Measurements from ENCODE around the gene TAGLN2. TPM values are rescaled to one million over a fixed set of nuclear protein-coding genes. Genes with fewer than 3 reads are reported as not detected.

Gene TAGLN2
- total RNA-seq: 558 and 578 TPM in 2 replicates

GRCh38 chr1:159924791-159925718 lies at the start of gene TAGLN2:
TSS of gene TAGLN2 (minus strand) at chr1:159925507. CDS start at chr1:159920509, 4,998 bp downstream.
- peak within 1 kb of the TSS; percentile 95 for H3K4me3 Mint-ChIP-seq (ENCODE audit: low read depth)
- peak within 1 kb of the TSS; percentile 98 for H3K27ac Mint-ChIP-seq
- peaks cover 36% of the 10 kb centered on the region for H3K4me1 Mint-ChIP-seq (ENCODE audit: low read depth)
- no peaks in the 10 kb centered on the region for H3K9me3 Mint-ChIP-seq
- peak; percentile 86 for DNase-seq (ENCODE audit: low spot score)
- H3K36me3 Mint-ChIP-seq (ENCODE audit: low read depth): peaks cover 44% of the 10 kb centered on the region
- intact Hi-C loops (cut with micrococcal nuclease): loop anchor here (1.0 to 10.0 kb wide), 7 partner anchors 71 to 1108 kb away; partner anchors contain the start of genes AIM2, DCAF8 and IGSF8
- H3K27me3 Mint-ChIP-seq (ENCODE audit: low read depth): no peaks in the 10 kb centered on the region

GRCh38 chr1:159974350-159974965 lies 49.2 kb upstream of the TAGLN2 start:
- DNase-seq (ENCODE audit: low spot score): no peak
- no peak overlapping the region for H3K4me3 Mint-ChIP-seq (ENCODE audit: low read depth)
- H3K27me3 Mint-ChIP-seq (ENCODE audit: low read depth): peaks cover 21% of the 10 kb centered on the region
- H3K4me1 Mint-ChIP-seq (ENCODE audit: low read depth): no peaks in the 10 kb centered on the region
- no peaks in the 10 kb centered on the region for H3K9me3 Mint-ChIP-seq
- no peaks in the 10 kb centered on the region for H3K36me3 Mint-ChIP-seq (ENCODE audit: low read depth)
- intact Hi-C loops (cut with micrococcal nuclease): no loop called here
- no peak overlapping the region for H3K27ac Mint-ChIP-seq

DNA sequence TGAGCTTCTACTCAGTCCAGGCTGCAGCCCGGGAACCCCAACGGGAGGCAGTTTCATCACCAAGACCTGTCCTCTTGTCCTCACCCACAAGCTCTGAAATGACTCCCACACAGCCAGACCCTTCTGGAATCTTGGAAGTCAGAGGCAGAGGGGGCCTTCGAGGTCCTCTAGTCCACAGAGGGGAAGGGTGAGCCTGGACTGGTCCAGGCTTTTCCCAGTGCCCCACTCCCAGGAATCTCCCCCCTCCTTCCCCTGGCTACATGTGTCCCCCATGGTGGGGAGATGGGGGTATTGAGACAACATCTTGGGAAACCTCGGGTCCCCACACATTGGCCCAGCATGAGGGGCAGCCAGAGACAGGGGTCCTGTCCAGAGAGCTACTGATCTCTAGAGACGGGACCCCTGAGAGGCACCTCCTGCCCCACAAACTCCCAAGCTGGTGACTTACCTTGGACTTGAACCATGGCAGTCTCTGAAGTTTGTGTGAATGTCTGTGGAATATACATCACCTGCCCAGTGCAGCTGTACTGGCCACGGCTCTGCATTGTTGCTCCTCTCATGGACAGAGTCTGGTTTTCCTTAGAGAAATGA lies 48.1 kb upstream of the TAGLN2 start:
- no peak for DNase-seq (ENCODE audit: low spot score)
- intact Hi-C loops (cut with micrococcal nuclease): no loop called here
- Mint-ChIP-seq H3K27ac (no peak overlapping the region), H3K36me3 (ENCODE audit: low read depth) (no peaks in the 10 kb centered on the region), H3K27me3 (ENCODE audit: low read depth) (peaks cover 19% of the 10 kb centered on the region), H3K4me3 (ENCODE audit: low read depth) (no peak overlapping the region), H3K9me3 (no peaks in the 10 kb centered on the region), H3K4me1 (ENCODE audit: low read depth) (no peaks in the 10 kb centered on the region)

DNA sequence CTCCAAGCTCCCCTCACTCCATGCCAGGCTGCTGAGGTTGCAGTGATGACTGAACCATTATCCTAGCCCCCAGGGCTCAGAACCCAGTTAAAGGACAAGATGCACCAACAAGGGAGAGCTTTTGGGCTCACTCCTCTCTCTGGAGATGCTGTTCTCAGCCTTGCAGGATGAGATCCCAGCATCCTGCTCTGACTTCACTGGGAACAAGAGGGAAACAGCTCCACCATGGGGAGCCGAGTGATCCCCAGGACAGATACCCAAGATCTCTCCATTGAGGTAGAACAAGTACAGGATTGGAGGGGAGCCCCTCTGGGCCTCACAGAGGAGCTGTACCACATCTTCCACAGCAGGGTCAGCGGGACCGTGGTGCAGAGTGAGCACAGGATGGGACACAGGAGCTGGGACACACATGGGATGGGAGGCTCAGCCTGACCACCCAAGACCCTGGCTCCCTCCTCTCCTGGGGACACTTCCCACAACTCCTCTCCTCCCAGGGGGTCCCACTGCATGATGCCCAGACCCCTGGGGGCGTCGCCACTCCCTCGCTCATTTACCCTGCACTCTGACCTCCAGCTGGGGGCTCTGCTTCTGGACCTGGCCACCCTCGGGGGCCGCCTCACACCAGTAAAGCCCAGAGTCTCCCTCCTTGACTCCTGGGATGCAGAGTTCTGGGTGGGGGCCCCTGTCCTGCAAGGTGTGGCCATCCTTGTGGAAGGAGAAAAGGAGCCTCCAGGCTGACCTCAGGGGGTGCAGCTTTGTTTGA lies 47.3 kb upstream of the TAGLN2 start:
- Mint-ChIP-seq H3K4me3 (ENCODE audit: low read depth) (no peak overlapping the region), H3K27me3 (ENCODE audit: low read depth) (peaks cover 22% of the 10 kb centered on the region), H3K4me1 (ENCODE audit: low read depth) (no peaks in the 10 kb centered on the region), H3K36me3 (ENCODE audit: low read depth) (no peaks in the 10 kb centered on the region), H3K27ac (no peak overlapping the region), H3K9me3 (no peaks in the 10 kb centered on the region)
- intact Hi-C loops (cut with micrococcal nuclease): no loop called here
- no peak for DNase-seq (ENCODE audit: low spot score)

DNA sequence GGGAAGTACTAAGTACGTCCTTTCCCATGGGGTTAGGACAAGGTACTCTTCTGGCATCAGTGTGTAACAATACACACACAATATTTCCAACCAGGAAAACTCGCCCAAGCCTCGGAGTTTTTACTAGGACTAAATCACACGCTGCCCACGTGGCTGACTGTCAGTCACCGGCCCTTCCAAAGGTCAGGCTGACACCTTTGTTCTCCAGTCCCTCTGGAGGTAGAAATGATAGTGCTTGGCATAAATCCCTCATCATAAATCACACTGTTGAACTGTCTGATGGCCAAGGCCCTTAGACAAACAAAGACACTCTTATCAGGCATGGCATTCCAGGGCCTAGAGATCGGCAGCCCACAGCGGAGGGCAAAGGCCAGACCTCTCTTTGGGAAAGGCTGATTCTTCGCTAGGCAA lies 45.6 kb upstream of the TAGLN2 start:
- no peaks in the 10 kb centered on the region for H3K9me3 Mint-ChIP-seq
- H3K4me1 Mint-ChIP-seq (ENCODE audit: low read depth): no peaks in the 10 kb centered on the region
- no peaks in the 10 kb centered on the region for H3K36me3 Mint-ChIP-seq (ENCODE audit: low read depth)
- no peak for DNase-seq (ENCODE audit: low spot score)
- H3K27me3 Mint-ChIP-seq (ENCODE audit: low read depth): peaks cover 24% of the 10 kb centered on the region
- intact Hi-C loops (cut with micrococcal nuclease): no loop called here
- H3K4me3 Mint-ChIP-seq (ENCODE audit: low read depth): no peak overlapping the region
- H3K27ac Mint-ChIP-seq: no peak overlapping the region

GRCh38 chr1:159968901-159969300 lies 43.6 kb upstream of the TAGLN2 start:
- DNase-seq (ENCODE audit: low spot score): no peak
- Mint-ChIP-seq H3K27ac (no peak overlapping the region), H3K4me1 (ENCODE audit: low read depth) (no peaks in the 10 kb centered on the region), H3K27me3 (ENCODE audit: low read depth) (peaks cover 38% of the 10 kb centered on the region), H3K9me3 (no peaks in the 10 kb centered on the region), H3K36me3 (ENCODE audit: low read depth) (no peaks in the 10 kb centered on the region), H3K4me3 (ENCODE audit: low read depth) (no peak overlapping the region)
- intact Hi-C loops (cut with micrococcal nuclease): no loop called here

GRCh38 chr1:159965263-159965662 lies 40.0 kb upstream of the TAGLN2 start:
- DNase-seq (ENCODE audit: low spot score): no peak
- Mint-ChIP-seq H3K27me3 (ENCODE audit: low read depth) (peaks cover 38% of the 10 kb centered on the region), H3K27ac (no peak overlapping the region), H3K4me3 (ENCODE audit: low read depth) (no peak overlapping the region), H3K9me3 (no peaks in the 10 kb centered on the region), H3K36me3 (ENCODE audit: low read depth) (no peaks in the 10 kb centered on the region), H3K4me1 (ENCODE audit: low read depth) (no peaks in the 10 kb centered on the region)
- intact Hi-C loops (cut with micrococcal nuclease): no loop called here

- no peaks in the 10 kb centered on the region for H3K9me3 Mint-ChIP-seq
- H3K4me1 Mint-ChIP-seq (ENCODE audit: low read depth): peaks cover 5% of the 10 kb centered on the region
- DNase-seq (ENCODE audit: low spot score): no peak
- H3K27ac Mint-ChIP-seq: no peak overlapping the region
- intact Hi-C loops (cut with micrococcal nuclease): no loop called here
- H3K36me3 Mint-ChIP-seq (ENCODE audit: low read depth): no peaks in the 10 kb centered on the region
- no peak overlapping the region for H3K4me3 Mint-ChIP-seq (ENCODE audit: low read depth)
- H3K27me3 Mint-ChIP-seq (ENCODE audit: low read depth): peaks cover 38% of the 10 kb centered on the region
Observed at GRCh38 chr1:159964144-159964543, 38.8 kb upstream of the TAGLN2 start.

DNA sequence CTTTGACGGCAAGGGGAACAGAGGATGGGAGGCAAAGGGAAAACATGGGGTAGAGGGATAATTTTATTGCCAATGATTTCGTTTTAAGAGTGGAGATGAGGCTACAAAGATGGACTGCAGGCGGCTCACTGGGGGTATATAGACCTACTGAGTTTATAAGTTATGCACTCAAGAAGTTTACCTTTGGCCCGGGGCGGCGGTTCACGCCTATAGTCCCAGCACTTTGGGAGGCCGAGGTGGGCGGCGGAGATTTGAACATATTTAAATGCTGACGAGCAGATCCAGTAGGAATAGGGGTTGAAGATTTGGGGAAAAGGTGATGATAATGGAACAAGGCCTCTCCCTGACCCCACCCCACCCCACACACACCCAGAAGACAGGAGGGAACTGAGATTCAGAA lies 36.9 kb upstream of the TAGLN2 start:
- no peak overlapping the region for H3K27ac Mint-ChIP-seq
- no peak for DNase-seq (ENCODE audit: low spot score)
- H3K4me1 Mint-ChIP-seq (ENCODE audit: low read depth): peaks cover 10% of the 10 kb centered on the region
- H3K36me3 Mint-ChIP-seq (ENCODE audit: low read depth): no peaks in the 10 kb centered on the region
- peaks cover 25% of the 10 kb centered on the region for H3K27me3 Mint-ChIP-seq (ENCODE audit: low read depth)
- no peak overlapping the region for H3K4me3 Mint-ChIP-seq (ENCODE audit: low read depth)
- no peaks in the 10 kb centered on the region for H3K9me3 Mint-ChIP-seq
- intact Hi-C loops (cut with micrococcal nuclease): no loop called here

DNA sequence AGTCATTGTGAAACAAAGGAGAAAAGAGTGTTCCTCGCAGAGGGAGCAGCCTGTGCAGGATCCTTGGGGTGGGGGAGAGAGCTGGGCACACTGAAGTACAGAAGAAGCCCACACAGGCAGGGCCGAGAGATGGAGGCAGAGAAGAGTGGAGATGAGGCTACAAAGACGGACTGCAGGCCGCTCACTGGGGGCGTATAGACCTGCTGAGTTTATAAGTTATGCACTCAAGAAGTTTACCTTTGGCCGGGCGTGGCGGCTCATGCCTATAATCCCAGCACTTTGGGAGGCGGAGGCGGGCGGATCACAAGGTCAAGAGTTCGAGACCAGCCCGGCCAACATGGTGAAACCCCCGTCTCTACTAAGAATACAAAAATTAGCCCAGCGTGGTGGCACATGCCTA lies 36.3 kb upstream of the TAGLN2 start:
- Mint-ChIP-seq H3K4me1 (ENCODE audit: low read depth) (peaks cover 10% of the 10 kb centered on the region), H3K27ac (no peak overlapping the region), H3K27me3 (ENCODE audit: low read depth) (peaks cover 21% of the 10 kb centered on the region), H3K9me3 (no peaks in the 10 kb centered on the region), H3K36me3 (ENCODE audit: low read depth) (no peaks in the 10 kb centered on the region), H3K4me3 (ENCODE audit: low read depth) (no peak overlapping the region)
- DNase-seq (ENCODE audit: low spot score): no peak
- intact Hi-C loops (cut with micrococcal nuclease): no loop called here

- DNase-seq (ENCODE audit: low spot score): no peak
- Mint-ChIP-seq H3K4me1 (ENCODE audit: low read depth) (peaks cover 10% of the 10 kb centered on the region), H3K27me3 (ENCODE audit: low read depth) (peaks cover 17% of the 10 kb centered on the region), H3K4me3 (ENCODE audit: low read depth) (no peak overlapping the region), H3K36me3 (ENCODE audit: low read depth) (no peaks in the 10 kb centered on the region), H3K27ac (no peak overlapping the region), H3K9me3 (no peaks in the 10 kb centered on the region)
- intact Hi-C loops (cut with micrococcal nuclease): no loop called here
Observed at GRCh38 chr1:159960721-159961381, 35.5 kb upstream of the TAGLN2 start.

DNA sequence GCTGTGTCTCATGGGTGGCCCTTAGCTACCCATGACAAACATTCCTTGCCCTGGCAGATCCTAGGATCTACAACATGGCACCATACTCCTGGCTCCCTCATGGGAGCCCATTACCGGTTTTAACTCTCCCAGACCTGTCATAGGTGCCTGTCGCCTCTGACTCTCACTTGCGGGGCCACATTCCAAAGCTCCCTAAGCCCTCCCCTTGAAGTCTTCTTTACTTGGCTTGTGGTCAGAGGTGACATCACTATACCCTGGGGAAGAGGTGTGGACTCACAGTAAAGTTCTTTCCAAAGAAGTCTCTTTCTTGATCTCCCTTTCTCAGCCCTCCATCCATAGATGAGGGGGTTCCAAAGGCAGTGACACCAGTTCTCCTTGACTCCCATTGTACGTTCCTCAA lies 34.1 kb upstream of the TAGLN2 start:
- H3K4me1 Mint-ChIP-seq (ENCODE audit: low read depth): peaks cover 10% of the 10 kb centered on the region
- H3K9me3 Mint-ChIP-seq: no peaks in the 10 kb centered on the region
- no peak for DNase-seq (ENCODE audit: low spot score)
- no peak overlapping the region for H3K4me3 Mint-ChIP-seq (ENCODE audit: low read depth)
- H3K27ac Mint-ChIP-seq: no peak overlapping the region
- peaks cover 12% of the 10 kb centered on the region for H3K27me3 Mint-ChIP-seq (ENCODE audit: low read depth)
- intact Hi-C loops (cut with micrococcal nuclease): no loop called here
- H3K36me3 Mint-ChIP-seq (ENCODE audit: low read depth): no peaks in the 10 kb centered on the region

All from activated T-helper 2 cell treated with anti-CD3 and anti-CD28 coated beads, Interferon-gamma antibody, Interleukin-2, Interleukin-4, amounts not matched to agents 10 μg/mL and 5 μg/mL and 100 μg/mL, durations not matched to agents 14 hours and 24 hours and 36 hours (primary cell).